Thyroid gland (tissue), 4 donors: ENCODE results near the gene ST6GALNAC4. TPM values are rescaled to one million over a fixed set of nuclear protein-coding genes. Genes with fewer than 3 reads are reported as not detected.

Experiments used
- DNase-seq, 2 donors: peaks; one replicate each; pipeline ENCODE4 v3.0.0-alpha.2; 2019
- H3K27ac ChIP-seq, 3 donors: fragments of 200-600 bp; sonication (generic); 1 replicate in 2 of 3; 2 replicates in 1 of 3; pipeline ENCODE4 v1.5.1; 2016 to 2019; ENCODE audit warnings: mild to moderate bottlenecking in 1 of 3, moderate library complexity in 1 of 3
- H3K27me3 ChIP-seq: fragments of 200-600 bp; sonication (generic); one replicate; pipeline ENCODE4 v1.5.1; 2019
- H3K36me3 ChIP-seq, 2 donors: fragments of 200-600 bp; sonication (generic); one replicate each; pipeline ENCODE4 v1.5.1; 2016 to 2019
- H3K4me1 ChIP-seq, 2 donors: fragments of 200-600 bp; sonication (generic); one replicate each; pipeline ENCODE4 v1.5.1; 2017 to 2019
- H3K4me3 ChIP-seq, 3 donors: fragments of 200-600 bp; sonication (generic); replicated peaks in 1 of 3; 1 replicate in 2 of 3; 2 replicates in 1 of 3; pipeline ENCODE4 v1.5.1; 2016; ENCODE audit warnings: mild to moderate bottlenecking in 1 of 3
- H3K9me3 ChIP-seq: fragments of 200-600 bp; sonication (generic); one replicate; pipeline ENCODE4 v1.5.1; 2017
- CTCF ChIP-seq, 6 experiments: fragments of 200-600 bp in 3 of 6; fragments of 450-650 bp in 3 of 6; sonication (generic) in 3 of 6; IDR thresholded peaks; one replicate each; pipeline ENCODE4 v1.5.1; 2016 to 2019; ENCODE audit warnings: antibody characterized with exemption in 6 of 6, mild to moderate bottlenecking in 2 of 6, inconsistent platforms in 1 of 6, moderate library complexity in 1 of 6
- POLR2A ChIP-seq, 2 donors: fragments of 450-650 bp; IDR thresholded peaks; one replicate each; pipeline ENCODE4 v1.6.1; 2017; ENCODE audit warnings: antibody characterized with exemption in 2 of 2, mild to moderate bottlenecking in 2 of 2, moderate library complexity in 1 of 2
- WGBS, 2 donors: methylation state at CpG; one replicate each; pipeline ENCODE4 v1.1.5; 2017; 5-methylcytosine and 5-hydroxymethylcytosine counted together
- intact Hi-C: fragments of 100-400 bp; cut with DNase I; formaldehyde crosslinking; loops from one replicate; pipeline ENCODE4 v1.15.1; 2023
- total RNA-seq, 4 donors: library from RNA; depleted of rRNA; stranded (reverse); fragments of >200 nt; gene quantifications; one replicate each; pipeline ENCODE4 v1.2.3, GENCODE V29; 2016

ST6GALNAC4 gene
- total RNA-seq, 4 donors from 2014 or later = 8.9 to 27.4 (median 19.1) TPM

GRCh38 chr9:127869310-127870152 is 47.3 kb downstream of the ST6GALNAC4 start:
- peak; percentile 84 to 89 for DNase-seq
- WGBS, 2 donors = 65 to 78% methylated on average over 13 to 16 of the region's 18 CpGs
- Histone ChIP-seq H3K27me3 (no peaks in the 10 kb centered on the region), H3K36me3 (peaks cover 0 to 20% of the 10 kb centered on the region in 2 donors), H3K4me3 (no peak overlapping the region), H3K9me3 (no peaks in the 10 kb centered on the region), H3K4me1 (peaks cover 19 to 23% of the 10 kb centered on the region in 2 donors), H3K27ac (no peak overlapping the region)
- TF ChIP-seq POLR2A (IDR thresholded peaks at IDR 0.05) = no peak
- TF ChIP-seq CTCF (IDR thresholded peaks at IDR 0.05) = peak; percentile 64 to 94 (median 82)
- intact Hi-C loops = loop anchor here (5.0 to 10.0 kb wide), 2 partner anchors 85 to 132 kb away; partner anchors contain the start of genes CDK9 and TOR2A

GRCh38 chr9:127868278-127868902 is 48.5 kb downstream of the ST6GALNAC4 start:
- TF ChIP-seq POLR2A (IDR thresholded peaks at IDR 0.05) = no peak
- no peak for TF ChIP-seq CTCF (IDR thresholded peaks at IDR 0.05)
- peaks cover 8 to 12% of the 10 kb centered on the region in 2 donors for H3K4me1 ChIP-seq
- intact Hi-C loops = loop anchor here (10.0 kb wide), 1 partner anchor 84 kb away; the partner anchor contains the start of gene CDK9

GRCh38 chr9:127867356-127868277 is 49.2 kb downstream of the ST6GALNAC4 start:
- Histone ChIP-seq H3K9me3 (no peaks in the 10 kb centered on the region), H3K4me3 (no peak overlapping the region), H3K4me1 (peaks cover 6 to 12% of the 10 kb centered on the region in 2 donors), H3K27me3 (no peaks in the 10 kb centered on the region), H3K27ac (peak overlapping the region in 1 of 3 donors; percentile 49), H3K36me3 (peaks cover 0 to 20% of the 10 kb centered on the region in 2 donors)
- 74 to 80% methylated on average over 23 to 26 of the region's 30 CpGs for WGBS, 2 donors
- TF ChIP-seq POLR2A (IDR thresholded peaks at IDR 0.05) = no peak
- no peak for TF ChIP-seq CTCF (IDR thresholded peaks at IDR 0.05)
- intact Hi-C loops = loop anchor here (10.0 kb wide), 1 partner anchor 83 kb away; the partner anchor contains the start of gene CDK9
- peak in 1 of 2 donors; percentile 50 for DNase-seq

More at GRCh38 chr9:127868278-127868902, 48.5 kb downstream of the ST6GALNAC4 start:
- H3K27me3 ChIP-seq = no peaks in the 10 kb centered on the region
- no peak for DNase-seq
- peak overlapping the region in 1 of 3 donors; percentile 49 for H3K27ac ChIP-seq
- 96% methylated on average over 18 of the region's 18 CpGs for WGBS, 2 donors
- peaks cover 0 to 20% of the 10 kb centered on the region in 2 donors for H3K36me3 ChIP-seq
- no peaks in the 10 kb centered on the region for H3K9me3 ChIP-seq
- H3K4me3 ChIP-seq = no peak overlapping the region

GRCh38 chr9:127866535-127866934 is 50.3 kb downstream of the ST6GALNAC4 start:
- WGBS, 2 donors = 95% methylated on average over 11 to 13 of the region's 13 CpGs
- H3K36me3 ChIP-seq = peaks cover 0 to 19% of the 10 kb centered on the region in 2 donors
- no peak overlapping the region for H3K27ac ChIP-seq
- H3K27me3 ChIP-seq = no peaks in the 10 kb centered on the region
- intact Hi-C loops = loop anchor here (10.0 kb wide), 1 partner anchor 82 kb away; the partner anchor contains the start of gene CDK9
- H3K4me3 ChIP-seq = no peak overlapping the region
- TF ChIP-seq CTCF (IDR thresholded peaks at IDR 0.05) = no peak
- TF ChIP-seq POLR2A (IDR thresholded peaks at IDR 0.05) = no peak
- no peaks in the 10 kb centered on the region for H3K9me3 ChIP-seq
- no peak for DNase-seq
- peaks cover 14 to 23% of the 10 kb centered on the region in 2 donors for H3K4me1 ChIP-seq
